ENCODE measurements around the gene EFHC1. TPM values are rescaled to one million over a fixed set of nuclear protein-coding genes. Genes with fewer than 3 reads are reported as not detected.
"Not testable (repeated sequence)": the region's sequence is repeated elsewhere in the genome, so short reads cannot be mapped to it uniquely, and the experiment has no call there.

The EFHC1 gene
- total RNA-seq, 2 experiments from 2014 or later = 4.2 to 5.1 TPM

DNA sequence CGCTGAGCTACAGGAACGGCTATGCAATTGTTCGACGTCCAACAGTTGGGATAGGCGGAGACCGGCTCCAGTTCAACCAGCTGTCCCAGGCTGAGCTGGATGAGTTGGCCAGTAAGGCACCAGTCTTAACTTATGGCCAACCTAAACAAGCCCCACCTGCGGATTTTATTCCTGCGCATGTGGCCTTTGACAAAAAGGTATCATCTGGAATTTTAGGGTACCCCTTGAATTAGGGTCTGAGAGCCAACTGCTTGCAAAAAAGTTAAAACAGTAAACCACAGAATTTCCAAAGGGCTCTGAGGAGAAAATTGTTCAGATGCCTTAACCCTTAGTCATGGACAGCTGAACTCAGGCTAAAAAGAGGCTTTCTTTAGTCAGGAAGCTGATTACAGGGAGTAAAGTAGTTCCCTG lies 3.8 kb downstream of the EFHC1 start:
- H3K27me3 Mint-ChIP-seq = peaks cover 3% of the 10 kb centered on the region
- DNase-seq (no peak), ATAC-seq (ENCODE audit: low read depth) (no peak)
- POLR2A ChIA-PET = no interaction called here
- H3K9me3 Mint-ChIP-seq = no peaks in the 10 kb centered on the region
- H3K36me3 Mint-ChIP-seq = no peaks in the 10 kb centered on the region
- H3K27ac Mint-ChIP-seq = no peak overlapping the region
- H3K4me3 Mint-ChIP-seq = no peak overlapping the region
- peaks cover 7% of the 10 kb centered on the region for H3K4me1 Mint-ChIP-seq

DNA sequence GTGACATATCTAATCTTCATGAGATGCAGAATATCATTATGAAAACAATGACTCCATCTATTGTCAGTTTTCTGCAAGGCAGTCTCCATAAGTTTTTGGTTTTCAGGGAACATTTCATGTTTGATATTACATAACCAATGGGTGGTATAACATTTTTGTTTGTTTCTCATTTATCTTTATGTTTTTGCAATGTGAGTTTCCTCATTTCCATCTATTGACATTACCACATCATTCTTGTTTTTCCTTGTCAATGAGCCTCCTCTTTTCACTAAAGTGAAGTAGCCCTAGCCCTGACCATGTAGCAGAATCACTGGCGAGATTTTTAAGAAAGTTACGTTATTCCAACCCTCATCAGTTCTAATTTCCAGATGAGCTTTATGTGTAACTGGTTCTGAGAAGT lies 4.4 kb downstream of the EFHC1 start:
- no peak overlapping the region for H3K4me3 Mint-ChIP-seq
- no peaks in the 10 kb centered on the region for H3K9me3 Mint-ChIP-seq
- DNase-seq (no peak), ATAC-seq (ENCODE audit: low read depth) (no peak)
- H3K4me1 Mint-ChIP-seq = peaks cover 2% of the 10 kb centered on the region
- H3K27me3 Mint-ChIP-seq = peaks cover 3% of the 10 kb centered on the region
- POLR2A ChIA-PET = no interaction called here
- no peaks in the 10 kb centered on the region for H3K36me3 Mint-ChIP-seq
- no peak overlapping the region for H3K27ac Mint-ChIP-seq

DNA sequence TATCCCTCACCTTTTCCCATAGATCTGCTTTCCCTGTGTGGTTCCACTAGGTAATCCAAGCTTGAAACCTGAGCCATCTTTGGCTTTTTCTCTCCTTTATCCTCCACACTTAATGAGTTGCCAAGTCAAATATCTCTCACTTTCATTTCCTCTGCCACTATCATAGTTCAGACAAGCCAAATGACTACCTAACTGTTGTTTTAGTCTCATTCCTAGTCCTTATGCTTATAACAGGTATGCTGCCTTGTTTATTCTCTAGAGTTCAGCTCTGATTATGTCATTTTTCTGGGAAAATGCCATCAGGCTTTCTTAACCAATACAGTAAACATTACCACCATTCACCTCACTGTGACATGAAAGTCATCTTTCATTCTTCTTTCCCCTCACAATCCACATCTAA lies 6.5 kb downstream of the EFHC1 start:
- ATAC-seq (ENCODE audit: low read depth) (no peak), DNase-seq (no peak)
- Mint-ChIP-seq H3K27me3 (peaks cover 6% of the 10 kb centered on the region), H3K9me3 (no peaks in the 10 kb centered on the region), H3K4me1 (no peaks in the 10 kb centered on the region), H3K27ac (no peak overlapping the region), H3K4me3 (no peak overlapping the region), H3K36me3 (no peaks in the 10 kb centered on the region)
- POLR2A ChIA-PET = no interaction called here

DNA sequence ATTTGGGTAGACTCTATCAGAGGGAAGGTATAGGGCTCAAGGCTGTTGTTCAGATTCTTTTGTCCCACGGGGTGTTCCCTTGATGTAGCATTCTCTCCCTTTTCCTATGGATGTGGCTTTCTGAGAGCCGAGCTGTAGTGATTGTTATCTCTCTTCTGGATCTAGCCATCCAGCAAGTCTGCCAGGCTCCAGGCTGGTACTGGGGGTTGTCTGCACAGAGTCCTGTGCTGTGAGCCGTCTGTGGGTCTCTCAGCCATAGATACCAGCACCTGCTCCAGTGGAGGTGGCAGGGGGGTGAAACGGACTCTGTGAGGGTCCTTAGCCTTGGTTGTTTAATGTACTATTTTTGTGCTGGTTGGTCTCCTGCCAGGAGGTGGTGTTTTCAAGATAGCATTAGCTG lies 13.2 kb downstream of the EFHC1 start:
- H3K27ac Mint-ChIP-seq; H3K4me3 Mint-ChIP-seq; H3K9me3 Mint-ChIP-seq; H3K27me3 Mint-ChIP-seq; POLR2A ChIA-PET; DNase-seq; H3K4me1 Mint-ChIP-seq; H3K36me3 Mint-ChIP-seq; ATAC-seq (ENCODE audit: low read depth): not testable (repeated sequence)

DNA sequence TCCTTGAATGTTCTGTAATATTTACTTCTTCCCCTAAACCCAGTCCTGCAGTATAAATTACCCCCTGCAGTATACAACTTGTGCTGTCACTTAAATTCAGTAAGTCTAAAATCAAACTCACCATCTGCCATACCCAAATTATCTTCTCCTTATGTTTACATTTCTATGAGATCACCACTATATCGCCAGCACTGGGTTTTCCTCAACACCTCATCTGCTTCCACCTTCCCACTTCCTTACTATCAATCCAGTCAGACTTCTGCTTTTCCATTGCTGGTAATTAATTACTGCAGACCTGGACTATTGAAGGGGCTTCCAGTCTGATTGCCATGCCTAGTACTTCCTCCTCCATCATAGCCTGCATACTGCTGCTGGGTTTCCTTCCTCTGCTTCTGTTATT lies 15.2 kb downstream of the EFHC1 start:
- peaks cover 5% of the 10 kb centered on the region for H3K27me3 Mint-ChIP-seq
- H3K27ac Mint-ChIP-seq = no peak overlapping the region
- H3K4me1 Mint-ChIP-seq = no peaks in the 10 kb centered on the region
- H3K36me3 Mint-ChIP-seq = no peaks in the 10 kb centered on the region
- POLR2A ChIA-PET = no interaction called here
- no peak overlapping the region for H3K4me3 Mint-ChIP-seq
- ATAC-seq (ENCODE audit: low read depth) (no peak), DNase-seq (no peak)
- H3K9me3 Mint-ChIP-seq = no peaks in the 10 kb centered on the region

DNA sequence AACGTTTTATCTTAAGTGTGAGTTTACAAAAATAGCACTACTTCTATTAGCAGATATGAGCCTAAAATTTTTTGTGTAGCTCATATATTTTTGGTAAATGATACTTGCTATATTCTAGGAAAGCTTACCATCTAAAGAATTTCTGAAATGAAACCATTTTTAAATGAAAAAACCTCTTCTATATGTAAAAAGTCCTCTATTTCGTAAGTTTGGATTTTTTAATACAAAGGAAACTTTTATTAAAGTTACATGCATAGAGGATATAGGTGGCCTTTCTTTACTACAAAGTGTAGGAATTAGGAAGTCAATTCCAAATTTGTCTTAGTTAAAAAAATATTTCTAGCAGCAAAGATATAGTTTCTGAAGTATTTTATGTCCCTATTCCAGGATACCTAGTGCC lies 18.8 kb downstream of the EFHC1 start:
- POLR2A ChIA-PET = no interaction called here
- DNase-seq = no peak
- H3K4me1 Mint-ChIP-seq = no peaks in the 10 kb centered on the region
- ATAC-seq (ENCODE audit: low read depth) = no peak
- no peak overlapping the region for H3K4me3 Mint-ChIP-seq
- H3K27ac Mint-ChIP-seq = no peak overlapping the region
- no peaks in the 10 kb centered on the region for H3K27me3 Mint-ChIP-seq
- peaks cover 2% of the 10 kb centered on the region for H3K9me3 Mint-ChIP-seq
- peaks cover 1% of the 10 kb centered on the region for H3K36me3 Mint-ChIP-seq

DNA sequence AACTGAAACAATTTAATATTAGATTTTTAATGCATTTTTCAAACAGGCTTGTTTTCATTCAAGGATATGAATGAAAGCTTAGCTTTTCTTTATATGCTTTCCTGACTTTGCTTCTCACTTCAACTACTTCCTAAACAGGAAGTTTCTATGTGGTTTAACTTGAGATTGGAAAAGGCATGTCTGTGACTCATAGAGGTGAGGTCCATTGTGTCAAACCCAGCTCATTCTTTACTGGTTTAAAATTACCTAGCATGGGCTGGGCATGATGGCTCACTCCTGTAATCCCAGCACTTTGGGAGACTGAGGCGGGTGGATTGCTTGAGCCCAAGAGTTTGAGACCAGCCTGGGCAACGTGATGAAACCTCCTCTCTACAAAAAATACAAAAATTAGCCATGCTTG lies 34.4 kb downstream of the EFHC1 start:
- H3K9me3 Mint-ChIP-seq = peaks cover 14% of the 10 kb centered on the region
- no peak overlapping the region for H3K4me3 Mint-ChIP-seq
- ATAC-seq (ENCODE audit: low read depth) (no peak), DNase-seq (no peak)
- peaks cover 8% of the 10 kb centered on the region for H3K36me3 Mint-ChIP-seq
- POLR2A ChIA-PET = no interaction called here
- no peaks in the 10 kb centered on the region for H3K27me3 Mint-ChIP-seq
- no peaks in the 10 kb centered on the region for H3K4me1 Mint-ChIP-seq
- no peak overlapping the region for H3K27ac Mint-ChIP-seq

DNA sequence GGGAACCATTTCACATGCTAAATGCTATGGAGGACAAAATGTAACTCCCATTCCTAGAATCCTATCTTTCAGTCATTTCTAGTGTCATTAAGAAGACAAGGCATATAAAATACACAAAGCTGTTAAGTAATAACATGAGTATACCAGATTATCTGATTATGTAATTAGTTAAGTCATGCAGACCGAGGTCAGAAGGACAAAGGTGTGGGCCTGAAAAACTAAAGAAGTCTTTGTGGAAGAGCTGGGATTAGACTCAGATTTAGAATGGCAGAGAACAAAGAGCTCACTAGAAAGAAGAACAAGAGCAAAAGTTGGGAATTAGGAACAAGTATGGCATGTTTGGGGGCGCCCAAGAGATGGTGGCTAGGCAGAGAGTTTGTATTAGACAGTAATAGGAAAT lies 37.0 kb downstream of the EFHC1 start:
- Mint-ChIP-seq H3K36me3 (no peaks in the 10 kb centered on the region), H3K27ac (no peak overlapping the region), H3K27me3 (peaks cover 3% of the 10 kb centered on the region), H3K4me1 (no peaks in the 10 kb centered on the region), H3K9me3 (peaks cover 5% of the 10 kb centered on the region), H3K4me3 (no peak overlapping the region)
- DNase-seq (no peak), ATAC-seq (ENCODE audit: low read depth) (no peak)
- POLR2A ChIA-PET = no interaction called here

DNA sequence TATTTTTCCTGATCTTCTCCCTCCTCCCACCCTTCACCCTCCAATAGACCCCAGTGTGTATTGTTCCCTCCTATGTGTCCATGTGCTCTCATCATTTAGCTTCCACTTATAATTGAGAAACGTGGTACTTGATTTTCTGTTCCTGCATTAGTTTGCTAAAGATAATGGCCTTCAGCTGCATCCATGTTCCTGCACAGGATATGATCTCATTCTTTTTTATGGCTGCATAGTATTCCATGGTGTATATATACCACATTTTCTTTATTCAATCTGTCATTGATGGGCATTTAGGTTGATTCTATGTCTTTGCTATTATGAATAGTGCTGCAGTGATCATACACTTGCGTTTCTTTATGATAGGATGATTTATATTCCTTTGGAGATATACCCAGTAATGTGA lies 41.1 kb downstream of the EFHC1 start:
- H3K27me3 Mint-ChIP-seq; H3K36me3 Mint-ChIP-seq; H3K4me1 Mint-ChIP-seq; H3K27ac Mint-ChIP-seq; ATAC-seq (ENCODE audit: low read depth); H3K4me3 Mint-ChIP-seq; POLR2A ChIA-PET; H3K9me3 Mint-ChIP-seq; DNase-seq: not testable (repeated sequence)

DNA sequence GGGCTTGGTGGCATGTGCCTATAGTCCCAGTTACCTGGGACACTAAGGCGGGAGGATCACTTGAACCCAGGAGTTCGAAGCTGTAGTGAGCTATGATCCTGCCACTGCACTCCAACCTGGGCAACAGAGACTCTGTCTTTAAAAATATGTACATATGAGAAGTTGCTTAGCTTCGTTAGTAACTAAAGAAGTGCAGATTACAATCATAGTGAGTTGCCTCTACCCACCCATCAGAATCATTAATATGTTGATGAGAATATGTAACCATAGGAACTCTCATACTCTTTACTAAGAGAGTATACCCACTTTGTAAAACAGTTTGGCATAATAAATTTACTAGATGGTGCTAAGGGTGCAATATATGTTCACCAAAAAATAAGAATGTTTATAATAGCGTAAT lies 54.0 kb downstream of the EFHC1 start:
- Mint-ChIP-seq H3K36me3 (no peaks in the 10 kb centered on the region), H3K9me3 (peaks cover 1% of the 10 kb centered on the region), H3K27ac (no peak overlapping the region), H3K27me3 (peaks cover 8% of the 10 kb centered on the region), H3K4me3 (no peak overlapping the region), H3K4me1 (no peaks in the 10 kb centered on the region)
- no peak for ATAC-seq (ENCODE audit: low read depth)
- POLR2A ChIA-PET = no interaction called here
- DNase-seq = no peak

DNA sequence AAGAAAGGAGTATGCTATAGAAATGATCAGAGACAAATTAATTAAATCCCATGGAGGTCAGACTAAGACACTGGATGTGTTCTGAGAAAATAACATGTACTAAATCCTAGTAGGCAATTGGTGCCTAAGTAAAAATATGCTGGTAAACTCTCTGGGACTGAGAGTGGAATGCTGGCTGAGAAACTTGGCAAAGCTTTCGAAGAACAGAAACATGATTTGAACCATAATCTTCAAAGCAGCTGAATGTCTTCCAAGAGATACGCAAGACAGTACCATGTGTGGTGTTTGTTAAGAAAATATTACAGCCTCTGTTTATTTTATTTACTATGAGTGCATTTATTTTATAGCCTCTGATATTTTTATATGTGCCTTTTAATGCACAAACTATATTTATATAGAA lies 55.2 kb downstream of the EFHC1 start:
- Mint-ChIP-seq H3K4me3 (no peak overlapping the region), H3K4me1 (no peaks in the 10 kb centered on the region), H3K36me3 (no peaks in the 10 kb centered on the region), H3K27ac (no peak overlapping the region), H3K27me3 (peaks cover 8% of the 10 kb centered on the region), H3K9me3 (peaks cover 1% of the 10 kb centered on the region)
- POLR2A ChIA-PET = no interaction called here
- DNase-seq (no peak), ATAC-seq (ENCODE audit: low read depth) (no peak)

DNA sequence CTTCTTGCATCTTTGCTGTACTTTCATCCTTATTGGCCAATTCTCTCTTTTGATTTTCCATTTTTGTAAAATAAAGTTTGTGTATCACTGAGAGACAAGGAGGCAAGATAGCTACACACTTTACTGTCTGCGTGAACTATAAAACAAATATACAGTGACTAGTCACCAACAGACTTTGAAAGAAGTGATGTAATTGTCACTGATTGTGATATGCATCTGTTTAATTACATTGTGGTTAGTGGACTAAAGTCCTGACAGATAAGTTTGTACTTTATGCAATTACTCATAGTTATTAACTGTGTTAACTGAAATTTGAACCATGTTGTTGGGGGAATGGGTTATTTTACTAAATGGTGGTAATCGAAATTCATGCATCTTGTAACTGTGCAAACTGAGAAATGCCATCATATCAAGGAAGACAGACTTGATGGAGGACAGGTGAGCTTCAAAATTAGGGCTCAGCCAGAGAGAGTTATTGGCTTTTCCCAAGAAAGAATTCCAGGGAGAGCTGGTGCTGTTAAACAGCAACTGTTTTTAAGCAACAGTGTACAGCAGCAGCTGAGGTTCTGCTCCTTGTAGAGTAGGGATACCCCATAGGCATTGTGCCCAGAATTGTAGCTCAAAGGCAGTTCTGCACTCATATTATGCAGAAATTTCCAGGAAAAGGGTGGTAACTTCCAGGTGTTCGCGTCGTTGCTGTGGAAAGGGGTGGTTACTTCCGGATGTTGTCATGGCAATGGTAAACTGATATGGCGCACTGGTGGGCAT lies 62.9 kb downstream of the EFHC1 start:
- DNase-seq (no peak), ATAC-seq (ENCODE audit: low read depth) (no peak)
- H3K27me3 Mint-ChIP-seq = peaks cover 2% of the 10 kb centered on the region
- H3K4me1 Mint-ChIP-seq = no peaks in the 10 kb centered on the region
- no peak overlapping the region for H3K4me3 Mint-ChIP-seq
- H3K27ac Mint-ChIP-seq = no peak overlapping the region
- H3K9me3 Mint-ChIP-seq = no peaks in the 10 kb centered on the region
- POLR2A ChIA-PET = no interaction called here
- H3K36me3 Mint-ChIP-seq = no peaks in the 10 kb centered on the region

DNA sequence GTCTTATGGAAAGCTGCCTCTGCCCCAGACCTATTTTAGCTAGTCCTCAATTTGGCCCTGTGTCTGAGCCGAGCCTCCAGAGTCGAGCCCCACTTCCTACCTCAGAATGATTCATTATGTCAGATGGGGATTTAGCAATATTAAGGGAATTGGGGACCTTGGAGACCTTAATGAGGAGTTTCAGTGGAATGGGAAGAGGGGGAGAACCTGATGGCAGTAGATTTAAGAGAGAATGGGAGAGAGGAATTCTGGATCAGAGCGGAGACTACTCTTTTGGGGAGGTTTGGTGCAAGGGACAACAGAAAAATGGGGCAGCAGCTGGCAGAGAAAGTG lies 63.5 kb downstream of the EFHC1 start:
- DNase-seq = no peak
- no peaks in the 10 kb centered on the region for H3K9me3 Mint-ChIP-seq
- H3K4me1 Mint-ChIP-seq = no peaks in the 10 kb centered on the region
- POLR2A ChIA-PET = no interaction called here
- H3K27me3 Mint-ChIP-seq = peaks cover 2% of the 10 kb centered on the region
- ATAC-seq (ENCODE audit: low read depth) = no peak
- no peak overlapping the region for H3K4me3 Mint-ChIP-seq
- no peak overlapping the region for H3K27ac Mint-ChIP-seq
- H3K36me3 Mint-ChIP-seq = no peaks in the 10 kb centered on the region

DNA sequence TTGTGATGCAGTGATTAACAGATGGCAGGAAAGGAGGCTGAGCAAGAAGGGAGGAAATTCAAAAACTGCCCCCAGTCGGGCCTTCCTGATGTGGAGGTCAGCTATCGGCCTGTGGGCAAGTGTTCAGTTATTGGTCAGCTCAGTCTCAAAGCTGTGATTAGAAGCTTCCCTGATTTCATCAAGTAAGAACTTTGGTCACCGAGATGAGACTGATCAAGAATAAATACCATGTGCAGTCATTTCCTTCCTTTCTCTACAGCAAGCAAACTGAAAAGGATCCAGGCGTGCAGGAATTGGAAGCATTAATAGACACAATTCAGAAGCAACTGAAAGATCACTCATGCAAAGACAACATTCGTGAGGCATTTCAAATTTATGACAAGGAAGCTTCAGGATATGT lies 69.7 kb downstream of the EFHC1 start:
- no peak overlapping the region for H3K4me3 Mint-ChIP-seq
- no peaks in the 10 kb centered on the region for H3K27me3 Mint-ChIP-seq
- H3K9me3 Mint-ChIP-seq = no peaks in the 10 kb centered on the region
- H3K27ac Mint-ChIP-seq = no peak overlapping the region
- H3K36me3 Mint-ChIP-seq = no peaks in the 10 kb centered on the region
- DNase-seq (no peak), ATAC-seq (ENCODE audit: low read depth) (no peak)
- POLR2A ChIA-PET = no interaction called here
- no peaks in the 10 kb centered on the region for H3K4me1 Mint-ChIP-seq
